Ammon's horn (tissue), 1 donor: ENCODE results near the gene AKT3.
"Not testable (repeated sequence)": the region's sequence is repeated elsewhere in the genome, so short reads cannot be mapped to it uniquely, and the experiment has no call there.

Experiments used
- DNase-seq: peaks from one replicate; pipeline ENCODE4 v3.0.0-alpha.2; 2016; ENCODE audit warnings: low spot score

Gene AKT3

GRCh38 chr1:243597383-243597782, 252.7 kb downstream of the AKT3 start:
- no peak for DNase-seq

- no peak for DNase-seq
Measured at GRCh38 chr1:243596431-243597062, 253.5 kb downstream of the AKT3 start.

GRCh38 chr1:243595527-243596210, 254.4 kb downstream of the AKT3 start:
- no peak for DNase-seq

- DNase-seq = no peak
Measured at GRCh38 chr1:243594455-243594854, 255.6 kb downstream of the AKT3 start.

GRCh38 chr1:243589286-243589685, 260.8 kb downstream of the AKT3 start:
- DNase-seq = not testable (repeated sequence)

- no peak for DNase-seq
Measured at GRCh38 chr1:243587823-243588560, 262.1 kb downstream of the AKT3 start.

- no peak for DNase-seq
Measured at GRCh38 chr1:243587285-243587684, 262.8 kb downstream of the AKT3 start.

- DNase-seq = no peak
Measured at GRCh38 chr1:243585982-243586381, 264.1 kb downstream of the AKT3 start.

GRCh38 chr1:243582326-243582725, 267.7 kb downstream of the AKT3 start:
- no peak for DNase-seq

- no peak for DNase-seq
Measured at GRCh38 chr1:243580984-243581383, 269.1 kb downstream of the AKT3 start.

- DNase-seq = no peak
Measured at GRCh38 chr1:243580072-243580471, 270.0 kb downstream of the AKT3 start.

GRCh38 chr1:243575070-243575469, 275.0 kb downstream of the AKT3 start:
- DNase-seq = no peak

- DNase-seq = no peak
Measured at GRCh38 chr1:243572940-243573339, 277.1 kb downstream of the AKT3 start.

- no peak for DNase-seq
Measured at GRCh38 chr1:243568793-243569192, 281.2 kb downstream of the AKT3 start.

GRCh38 chr1:243564814-243565213, 285.2 kb downstream of the AKT3 start:
- DNase-seq = no peak

GRCh38 chr1:243563732-243564131, 286.3 kb downstream of the AKT3 start:
- DNase-seq = no peak

GRCh38 chr1:243562473-243562872, 287.6 kb downstream of the AKT3 start:
- DNase-seq = peak; percentile 25

GRCh38 chr1:243561588-243562319, 288.3 kb downstream of the AKT3 start:
- no peak for DNase-seq

- no peak for DNase-seq
Measured at GRCh38 chr1:243559575-243560162, 290.4 kb downstream of the AKT3 start.

- peak; percentile 24 for DNase-seq
Measured at GRCh38 chr1:243558576-243558975, 291.5 kb downstream of the AKT3 start.

GRCh38 chr1:243557866-243558265, 292.2 kb downstream of the AKT3 start:
- DNase-seq = no peak

GRCh38 chr1:243554686-243555085, 295.4 kb downstream of the AKT3 start:
- DNase-seq = no peak
